Ishikawa (cell line): Measurements from ENCODE around the gene TRPV4.

Experiments
- CEBPB ChIP-seq: IDR thresholded peaks from 2 replicates; pipeline ENCODE4 v1.6.1; 2012
- CREB1 ChIP-seq: IDR thresholded peaks from 2 replicates; pipeline ENCODE4 v1.6.1; 2012; ENCODE audit warnings: low read depth
- EGR1 ChIP-seq: IDR thresholded peaks from 2 replicates; pipeline ENCODE4 v1.6.1; 2012
- EP300 ChIP-seq: IDR thresholded peaks from 2 replicates; pipeline ENCODE4 v1.6.1; 2012; ENCODE audit warnings: borderline replicate concordance
- FOXM1 ChIP-seq: IDR thresholded peaks from 2 replicates; pipeline ENCODE4 v1.6.1; 2012; ENCODE audit warnings: low read depth, borderline replicate concordance
- MAX ChIP-seq: IDR thresholded peaks from 2 replicates; pipeline ENCODE4 v1.6.1; 2012
- NFIC ChIP-seq: IDR thresholded peaks from 2 replicates; pipeline ENCODE4 v1.6.1; 2012
- RAD21 ChIP-seq: IDR thresholded peaks from 2 replicates; pipeline ENCODE4 v1.6.1; 2012; ENCODE audit warnings: low read depth
- REST ChIP-seq: IDR thresholded peaks from 2 replicates; pipeline ENCODE4 v1.6.1; 2012; ENCODE audit warnings: low read depth, mild to moderate bottlenecking
- TAF1 ChIP-seq: IDR thresholded peaks from 2 replicates; pipeline ENCODE4 v1.6.1; 2012; ENCODE audit warnings: low read depth, mild to moderate bottlenecking
- TCF12 ChIP-seq: IDR thresholded peaks from 2 replicates; pipeline ENCODE4 v1.6.1; 2012; ENCODE audit warnings: low read depth
- TEAD4 ChIP-seq: IDR thresholded peaks from 2 replicates; pipeline ENCODE4 v1.6.1; 2012
- USF1 ChIP-seq: IDR thresholded peaks from 2 replicates; pipeline ENCODE4 v1.6.1; 2012
- YY1 ChIP-seq: IDR thresholded peaks from 2 replicates; pipeline ENCODE4 v1.6.1; 2012; ENCODE audit warnings: low read depth
- ZBTB7A ChIP-seq: IDR thresholded peaks from 2 replicates; pipeline ENCODE4 v1.6.1; 2012; ENCODE audit warnings: low read depth

The TRPV4 gene

GRCh38 chr12:109767991-109768900, 65.0 kb downstream of the TRPV4 start:
- TF ChIP-seq TAF1 (no peak), CREB1 (no peak), TEAD4 (no peak), NFIC (no peak)

GRCh38 chr12:109767456-109767855, 65.7 kb downstream of the TRPV4 start:
- TF ChIP-seq EGR1 (no peak), TEAD4 (no peak), YY1 (no peak), TCF12 (no peak)

GRCh38 chr12:109766251-109766778, 66.9 kb downstream of the TRPV4 start:
- TF ChIP-seq EP300, result no peak
- TF ChIP-seq NFIC, result no peak
- TF ChIP-seq ZBTB7A, result no peak
- no peak for TF ChIP-seq REST
- no peak for TF ChIP-seq MAX
- no peak for TF ChIP-seq USF1
- TF ChIP-seq FOXM1, result no peak
- TF ChIP-seq TAF1, result no peak
- no peak for TF ChIP-seq TCF12
- no peak for TF ChIP-seq TEAD4

- TF ChIP-seq FOXM1 (no peak), REST (no peak), RAD21 (no peak), NFIC (no peak), YY1 (no peak), ZBTB7A (no peak), TAF1 (no peak), EGR1 (no peak), CREB1 (no peak), USF1 (no peak), EP300 (no peak), CEBPB (no peak), TCF12 (no peak), TEAD4 (no peak), MAX (no peak)
Observed at GRCh38 chr12:109765446-109765810, 67.8 kb downstream of the TRPV4 start.

GRCh38 chr12:109764776-109765445, 68.3 kb downstream of the TRPV4 start:
- TF ChIP-seq TCF12 (no peak), EP300 (no peak), RAD21 (no peak), TAF1 (no peak), CREB1 (no peak), MAX (no peak), USF1 (no peak), ZBTB7A (no peak), FOXM1 (no peak), TEAD4 (no peak), REST (no peak)
